GM21360 (cell line): ENCODE results near the gene RPL35.

ENCODE experiments used
- ATAC-seq: cut with Tn5 transposase; IDR thresholded peaks from one replicate; pipeline ENCODE4 v1.9.1; 2021; ENCODE audit warnings: mild to moderate bottlenecking, moderate library complexity; ENCODE audit not compliant: unreplicated experiment

The RPL35 gene

DNA sequence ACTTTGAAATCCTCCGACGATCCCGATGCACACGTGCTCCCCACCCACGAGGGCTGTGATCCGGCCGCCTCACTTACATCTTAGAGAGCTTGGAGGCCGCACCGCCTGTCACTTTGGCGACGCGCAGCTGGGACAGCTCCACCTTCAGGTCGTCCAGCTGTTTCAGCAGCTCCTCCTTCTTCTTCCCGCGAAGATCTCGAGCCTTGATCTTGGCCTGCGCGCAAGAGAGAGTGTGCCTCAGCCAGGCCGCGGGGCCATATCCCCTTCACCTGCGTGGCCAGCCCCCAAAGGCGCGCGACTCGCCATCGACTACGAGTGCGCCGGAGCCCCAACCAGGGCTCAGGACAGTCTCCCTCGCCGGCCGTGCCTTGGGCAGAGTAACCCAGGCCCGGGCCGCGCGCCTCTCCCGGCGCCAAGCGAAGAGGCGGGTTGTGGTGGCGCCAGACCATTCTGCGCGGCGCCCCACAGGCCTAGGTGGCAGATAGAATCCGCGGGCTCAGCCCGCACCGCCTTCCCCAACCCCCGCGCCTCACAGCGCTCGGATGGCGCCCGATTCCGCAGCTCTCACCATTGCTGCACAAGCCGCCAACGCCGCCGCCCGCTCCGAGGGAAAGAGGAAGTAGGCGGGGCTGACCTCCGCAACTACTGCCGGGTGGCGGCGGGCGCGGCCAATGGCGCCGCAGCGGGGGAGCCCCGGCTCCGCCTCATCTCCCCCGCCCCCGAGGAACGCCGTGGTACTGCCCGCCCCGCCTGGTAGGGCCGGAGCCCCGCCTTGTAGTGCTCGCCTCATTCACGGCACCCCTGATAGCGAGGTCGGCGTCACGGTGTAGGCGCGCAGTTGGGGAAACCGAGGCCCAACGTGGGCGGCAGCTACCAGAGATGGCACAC, at the start of gene RPL35, which contains the start of gene ARPC5L:
Gene RPL35 (minus strand): TSS at position 616 of the 888 bp plus-strand sequence. CDS start 45 bp downstream, at position 571.
Gene ARPC5L (plus strand): TSS at position 789 of the 888 bp plus-strand sequence. CDS start 7,161 bp downstream, outside the sequence.
- ATAC-seq, result peak; percentile 82

DNA sequence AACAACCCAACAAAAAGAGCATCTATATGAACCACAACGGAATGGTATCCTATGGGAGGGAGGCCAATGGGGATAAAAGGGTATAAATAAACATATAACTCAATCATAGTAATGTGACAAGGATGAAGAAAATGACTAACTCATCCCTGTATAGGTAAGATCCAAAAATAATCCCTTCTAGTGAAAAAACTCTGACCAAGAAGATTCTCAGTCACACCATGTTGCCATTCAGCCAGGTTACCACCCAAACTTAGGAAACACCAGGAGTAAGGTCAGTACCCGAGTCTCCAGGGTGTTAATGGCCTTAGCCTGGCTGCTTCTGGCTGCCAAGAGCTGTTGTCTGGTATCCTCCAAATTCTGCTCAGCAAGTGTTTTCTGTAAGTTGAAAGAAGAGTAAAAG, 46.3 kb upstream of the RPL35 start:
- no peak for ATAC-seq

DNA sequence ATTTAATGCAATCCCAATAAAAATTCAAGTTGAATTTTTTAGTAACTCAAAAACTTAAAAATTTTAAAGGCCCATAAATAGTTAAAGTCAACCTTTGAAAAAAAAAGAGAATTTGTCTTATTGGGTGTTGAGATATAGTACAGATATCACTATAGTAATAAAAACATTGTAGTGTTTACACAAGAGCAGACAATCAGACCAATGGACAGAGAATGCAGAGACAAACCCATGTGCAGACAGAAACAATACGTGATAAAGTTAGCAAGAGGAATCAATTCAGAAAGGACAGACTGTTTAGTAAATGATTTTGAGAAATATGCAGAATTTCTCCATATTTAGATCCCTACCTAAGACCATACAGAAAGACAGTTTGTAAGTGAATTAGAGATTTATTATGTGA, 45.2 kb upstream of the RPL35 start:
- ATAC-seq, result no peak

DNA sequence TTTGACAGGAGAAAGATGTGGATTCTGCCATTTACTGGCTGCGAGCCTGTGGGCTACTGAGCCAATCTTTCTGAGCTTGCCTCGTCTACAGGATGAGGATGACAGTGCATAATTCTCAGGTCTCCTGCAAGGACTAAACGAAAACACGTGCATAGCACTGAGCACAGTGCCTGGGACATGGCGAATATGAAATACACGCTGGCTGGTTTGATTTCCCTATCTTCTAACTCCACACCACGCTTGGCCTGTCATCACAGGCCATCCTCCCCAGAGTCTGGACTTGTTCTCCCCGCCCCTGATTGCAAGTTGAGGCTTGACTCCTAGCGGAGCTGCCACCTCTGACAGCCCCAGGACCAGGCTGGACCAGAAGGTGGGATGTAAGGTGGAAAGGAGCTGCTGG, 38.1 kb upstream of the RPL35 start:
- ATAC-seq, result no peak

DNA sequence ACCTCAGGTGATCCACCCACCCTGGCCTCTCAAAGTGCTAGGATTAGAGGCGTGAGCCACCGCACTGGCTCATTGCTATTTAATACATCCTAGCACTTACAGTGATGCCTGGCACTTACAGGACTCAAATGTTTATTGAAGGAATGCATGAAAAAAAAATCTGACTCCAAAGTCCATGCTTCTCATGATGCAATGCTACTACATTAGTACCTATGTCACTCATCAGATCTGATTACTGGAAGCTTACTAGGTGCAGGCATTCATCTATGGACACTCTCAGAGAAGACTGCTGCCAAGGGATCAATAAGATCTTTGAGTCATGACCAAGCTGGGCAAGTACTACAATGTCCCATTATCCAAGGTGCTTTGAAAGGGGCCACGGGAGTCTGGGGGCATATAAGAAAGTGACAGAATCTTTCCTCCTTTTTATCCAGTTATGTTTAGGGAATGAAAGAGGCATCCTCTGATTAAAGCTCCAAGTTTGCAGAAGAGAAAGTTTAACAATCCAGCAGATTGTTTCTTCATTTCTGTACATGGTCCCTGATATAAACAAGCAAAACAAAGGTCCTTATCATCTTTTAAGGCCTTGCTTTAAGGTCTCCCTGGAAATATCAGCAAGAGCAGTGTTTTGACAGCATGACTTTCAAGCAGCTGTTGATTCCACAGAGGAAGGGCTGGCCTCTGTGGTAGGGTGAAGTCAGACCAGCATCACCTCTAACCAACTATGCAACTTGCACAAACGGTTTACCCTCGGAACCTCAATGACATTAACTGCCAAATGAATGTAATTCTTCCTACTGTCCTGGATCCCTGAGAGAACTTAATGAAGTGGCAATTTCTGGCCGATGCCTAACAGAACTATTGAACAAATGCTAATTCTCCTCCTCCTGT, 36.1 kb upstream of the RPL35 start:
- ATAC-seq, result no peak

DNA sequence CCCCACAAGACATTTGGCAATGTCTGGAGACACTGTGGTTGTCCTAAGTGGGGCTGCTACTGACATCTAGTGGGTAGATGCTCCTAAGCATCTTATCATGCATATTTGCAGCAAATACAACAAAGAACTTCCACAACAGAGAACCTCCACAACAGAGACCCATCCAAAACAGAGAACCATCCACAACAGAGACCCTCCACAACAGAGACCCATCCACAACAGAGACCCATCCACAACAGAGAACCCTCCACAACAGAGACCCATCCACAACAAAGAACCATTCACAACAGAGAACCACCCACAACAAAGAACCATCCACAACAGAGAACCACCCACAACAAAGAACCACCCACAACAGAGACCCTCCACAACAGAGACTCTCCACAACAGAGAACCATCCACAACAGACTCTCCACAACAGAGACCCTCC, 33.0 kb upstream of the RPL35 start:
- no peak for ATAC-seq

DNA sequence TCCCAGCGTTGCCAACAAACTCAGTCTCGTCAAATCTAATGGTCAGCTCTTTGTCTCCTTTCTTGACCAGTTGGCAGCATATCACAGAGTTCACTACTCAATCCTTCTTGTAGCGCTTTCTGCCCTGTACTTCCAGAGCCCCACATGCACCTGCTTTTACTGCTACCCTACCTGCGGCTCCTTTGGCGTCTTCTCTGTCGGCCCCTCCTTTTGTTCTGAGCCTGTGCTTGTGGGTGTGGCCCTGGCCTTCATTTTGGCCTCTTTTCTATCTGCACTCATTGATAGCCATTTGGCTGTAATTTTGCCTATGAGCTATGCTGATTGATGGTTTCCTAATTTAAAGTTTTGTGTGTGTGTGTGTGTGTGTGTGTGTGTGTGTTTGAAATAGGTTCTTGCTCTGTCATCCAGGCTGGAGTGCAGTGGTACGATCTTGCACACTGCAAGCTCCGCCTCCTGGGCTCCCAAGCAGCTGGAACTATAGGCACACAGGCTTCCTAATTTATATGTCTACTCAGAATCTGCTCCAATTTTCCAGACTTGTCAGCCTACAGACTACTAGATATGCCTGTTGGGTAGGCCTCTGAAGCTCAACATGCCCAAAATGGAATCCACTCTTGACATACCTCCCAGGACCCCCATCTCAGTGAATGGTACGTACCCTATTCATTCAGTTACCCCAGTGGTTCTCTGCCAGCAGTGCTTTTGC, 32.4 kb upstream of the RPL35 start:
- no peak for ATAC-seq

DNA sequence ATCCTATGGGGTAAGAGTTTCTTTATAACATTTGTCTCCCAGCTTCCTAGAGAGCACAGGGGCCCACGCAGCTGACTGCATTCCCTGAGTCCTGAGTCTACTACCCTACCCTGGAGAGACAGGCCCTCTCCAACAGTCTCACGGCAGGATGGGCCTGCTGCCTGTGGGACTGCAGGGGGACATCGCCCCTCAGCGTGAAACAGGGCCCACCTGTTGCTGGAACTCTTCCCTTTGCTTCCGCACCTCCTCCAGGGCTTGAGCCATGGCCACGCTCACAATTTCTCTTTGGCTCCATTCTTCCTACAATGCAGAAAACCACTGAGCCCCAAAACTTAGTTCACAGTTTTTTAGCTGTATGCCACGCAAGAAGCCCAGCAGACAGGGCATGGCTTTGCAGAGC, 28.4 kb upstream of the RPL35 start:
- no peak for ATAC-seq

DNA sequence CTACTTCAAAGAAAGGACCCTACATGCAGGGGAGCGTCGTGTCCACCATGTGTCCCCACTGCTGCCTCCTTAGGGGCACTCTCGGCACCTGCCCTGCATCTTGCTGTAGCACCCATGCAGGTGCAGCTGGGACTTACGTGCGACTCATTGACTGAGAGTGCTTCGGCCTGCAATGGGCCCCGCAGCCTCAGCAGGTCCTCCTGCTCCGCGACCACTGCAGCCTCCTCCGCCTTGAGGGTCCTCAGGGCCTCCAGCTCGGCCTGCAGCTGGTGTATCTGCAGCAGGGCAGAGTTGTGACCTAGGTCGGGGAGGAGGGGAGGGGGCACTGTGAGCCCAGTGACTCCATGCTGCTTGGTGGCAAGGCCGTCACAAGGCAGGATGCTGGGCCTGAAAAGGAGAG, 27.2 kb upstream of the RPL35 start:
- ATAC-seq, result no peak

DNA sequence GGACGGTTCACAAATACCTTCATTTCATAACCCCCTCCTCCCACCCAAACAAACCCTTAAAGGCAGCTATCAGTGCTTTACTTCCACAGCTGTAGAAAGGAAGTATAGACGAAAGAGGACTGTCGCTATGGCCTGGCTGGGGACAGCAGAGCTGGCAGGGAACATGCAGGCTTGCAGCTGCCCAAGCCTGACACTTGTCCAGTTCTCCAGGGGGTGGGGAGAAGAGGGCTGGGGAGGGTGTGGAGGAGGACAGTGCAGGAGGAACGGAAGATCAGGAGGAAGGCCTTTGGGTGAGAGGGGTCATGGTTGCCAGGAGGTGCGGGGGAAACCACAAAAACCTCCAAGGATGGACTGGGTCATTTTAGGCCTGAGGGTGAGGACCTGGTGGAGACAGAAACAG, 26.1 kb upstream of the RPL35 start:
- no peak for ATAC-seq

DNA sequence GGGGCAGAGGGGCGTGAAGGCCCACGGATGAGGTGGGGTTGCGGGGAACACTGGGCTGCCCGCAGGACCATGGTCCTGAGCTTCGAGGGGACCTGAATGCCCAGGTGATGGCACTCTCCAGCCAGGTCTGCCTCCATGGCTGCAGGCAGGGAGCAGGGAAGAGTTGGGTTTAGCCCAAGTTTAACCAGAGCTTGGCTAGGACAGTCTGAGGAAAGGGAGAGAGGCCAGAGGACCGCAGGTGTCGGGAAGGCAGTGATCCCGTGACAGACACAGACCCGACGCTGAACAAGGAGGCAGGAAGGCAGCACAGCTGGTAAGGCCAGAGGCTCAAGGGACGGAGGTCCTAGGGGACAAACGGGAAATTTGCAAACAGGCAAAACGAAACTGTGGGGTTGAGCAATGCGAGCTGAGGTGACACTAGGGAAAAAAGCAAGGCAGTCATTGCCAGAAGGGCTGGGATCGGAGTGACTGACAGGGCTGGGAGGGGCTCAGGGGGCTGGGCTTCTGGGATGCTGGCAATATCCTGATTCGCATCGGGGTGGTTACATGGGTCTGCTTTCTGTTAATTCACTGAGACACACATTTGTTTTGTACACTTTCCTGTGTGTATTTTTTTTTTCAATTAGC, 25.2 kb upstream of the RPL35 start:
- ATAC-seq, result no peak

DNA sequence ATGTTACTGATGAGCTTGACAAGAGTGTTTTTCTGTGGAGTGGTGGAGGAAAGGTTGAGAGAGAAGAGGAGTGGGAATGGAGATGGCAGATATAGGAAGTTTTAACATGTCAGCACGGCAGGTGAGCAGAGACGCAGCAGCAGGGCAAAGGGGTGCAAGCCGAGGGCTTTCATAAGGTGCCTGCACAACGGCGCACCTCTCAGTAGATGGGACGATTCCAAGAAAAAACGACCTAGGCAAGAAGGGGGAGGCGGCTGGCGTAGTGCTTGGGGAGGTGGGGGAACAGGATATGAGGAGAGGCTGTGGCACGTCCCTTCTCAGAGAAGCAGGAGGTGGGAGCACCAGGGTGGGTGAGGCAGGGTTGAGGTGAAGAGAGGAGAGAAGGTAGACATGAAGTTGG, 24.7 kb upstream of the RPL35 start:
- no peak for ATAC-seq

DNA sequence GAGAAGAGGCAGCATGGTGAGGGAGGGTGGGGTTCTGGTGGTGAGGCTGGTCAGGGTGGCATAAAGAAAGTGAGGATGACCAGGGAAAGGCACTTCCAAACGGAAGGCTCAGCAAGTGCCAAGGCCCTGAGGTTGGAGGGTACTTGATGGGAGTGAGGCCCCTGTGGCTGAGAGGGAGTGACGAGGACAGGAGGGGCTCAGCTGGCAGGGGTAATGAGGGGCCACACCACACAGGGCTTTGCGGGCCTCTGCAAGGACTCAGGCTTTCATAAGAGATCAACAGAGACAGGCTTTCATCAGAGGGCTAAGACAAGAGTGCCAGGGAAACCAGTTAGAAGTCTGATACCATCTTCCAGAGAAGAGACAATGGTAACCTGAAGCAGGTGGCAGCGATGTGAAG, 23.8 kb upstream of the RPL35 start:
- no peak for ATAC-seq

DNA sequence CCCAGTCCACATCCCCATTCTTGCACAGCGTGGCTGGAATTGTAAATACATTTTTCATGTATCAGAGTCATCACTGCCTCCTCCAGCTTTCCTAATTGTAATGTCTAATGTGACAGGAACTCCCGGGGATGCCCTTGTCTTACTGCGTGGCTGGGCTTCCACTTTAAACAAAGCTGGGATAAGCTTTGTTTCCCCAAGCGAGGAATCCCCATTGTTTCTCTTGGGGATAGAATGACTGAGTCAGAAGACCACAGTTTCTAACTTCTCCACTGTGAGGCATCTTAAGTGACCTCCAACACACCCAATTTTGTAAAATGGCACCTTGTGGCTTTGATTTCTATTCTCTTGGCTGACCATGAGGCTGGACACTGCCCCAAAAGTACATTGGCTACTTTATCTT, 22.6 kb upstream of the RPL35 start:
- ATAC-seq, result no peak

DNA sequence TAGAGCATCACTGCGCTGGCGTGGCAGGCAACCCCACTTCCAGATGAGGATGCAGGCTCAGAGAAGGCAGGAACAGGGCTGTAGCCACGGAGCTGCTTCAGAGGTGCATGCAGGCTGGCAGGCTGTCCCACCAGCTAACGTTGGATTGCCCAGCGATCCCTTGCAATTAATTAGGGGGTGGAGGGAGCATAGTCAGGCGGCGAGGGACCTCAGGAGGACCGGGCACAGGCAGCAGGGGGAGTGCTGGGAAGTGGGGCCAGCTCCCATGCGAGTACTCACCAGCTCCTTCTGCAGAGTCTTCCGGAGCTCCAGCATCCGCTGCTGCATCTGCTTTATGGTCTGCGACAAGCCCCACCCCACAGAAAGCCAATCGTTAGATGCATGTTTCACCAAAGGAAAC, 20.5 kb upstream of the RPL35 start:
- no peak for ATAC-seq

DNA sequence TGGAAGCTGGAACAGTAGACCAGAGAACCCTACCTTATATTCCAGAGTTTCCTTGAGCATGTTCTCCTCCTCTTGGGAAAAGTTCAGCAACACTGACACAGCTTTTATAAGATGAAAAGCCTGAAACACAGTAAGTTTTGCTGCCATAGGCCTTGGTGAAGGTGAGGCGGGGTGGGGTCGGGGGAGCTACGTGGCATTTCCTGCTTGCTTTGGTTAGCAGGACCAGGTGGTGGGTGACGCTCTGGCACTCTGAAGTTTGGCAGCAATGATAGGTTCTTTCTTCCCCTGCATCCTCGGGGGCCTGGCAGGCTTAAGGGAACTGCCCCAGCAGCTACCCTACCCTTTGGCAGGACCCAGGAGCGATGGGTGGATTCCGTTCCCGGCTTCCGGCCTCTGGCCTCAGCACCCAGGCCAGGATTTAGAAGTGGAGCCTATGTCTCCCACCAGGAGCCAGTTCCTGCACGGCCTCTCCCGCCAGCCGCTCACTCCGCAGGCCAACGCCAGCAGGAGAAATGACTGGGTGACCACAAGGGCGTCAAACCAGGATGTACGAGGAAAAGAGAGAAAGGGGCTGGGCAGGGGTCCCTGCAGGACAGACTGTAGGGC, 19.5 kb upstream of the RPL35 start:
- no peak for ATAC-seq

DNA sequence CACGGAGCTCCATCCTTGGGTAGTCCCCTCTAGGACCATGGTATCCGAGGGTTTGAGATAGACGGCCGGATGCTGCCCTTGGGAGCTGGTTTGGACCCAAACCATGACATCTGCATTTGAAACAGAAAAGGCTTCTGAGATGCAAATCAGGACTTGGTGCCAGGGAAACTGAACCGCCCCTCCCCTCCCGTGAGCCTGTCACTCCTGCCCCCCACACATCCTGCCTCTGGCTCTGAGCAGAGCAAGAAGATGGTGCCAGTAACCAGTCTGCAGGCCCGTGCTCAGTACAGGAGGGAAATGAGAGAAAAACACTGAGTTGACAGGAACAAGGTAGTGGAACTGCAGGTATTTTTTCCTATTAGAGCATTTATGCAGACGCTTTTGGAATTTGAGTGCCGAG, 18.7 kb upstream of the RPL35 start:
- ATAC-seq, result no peak

DNA sequence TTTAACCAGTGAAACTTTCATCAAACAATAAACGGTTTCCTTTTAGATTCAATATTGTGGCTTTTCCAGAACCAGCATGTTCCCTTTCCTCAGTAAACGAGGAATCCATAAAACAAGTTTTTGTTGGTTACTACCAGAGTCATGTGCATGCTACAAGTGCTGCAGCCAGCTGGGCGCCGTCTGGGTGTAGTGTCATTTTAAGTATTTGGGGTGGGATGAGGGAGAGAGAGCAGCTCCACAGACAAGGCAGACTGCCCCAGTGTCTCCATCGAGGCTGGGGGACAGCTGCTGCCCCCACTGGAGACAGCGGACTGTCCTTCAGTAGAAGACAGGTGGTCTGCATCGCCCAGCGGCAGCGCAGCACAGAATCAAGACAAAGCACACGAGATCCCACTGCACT, 17.5 kb upstream of the RPL35 start:
- ATAC-seq, result no peak

DNA sequence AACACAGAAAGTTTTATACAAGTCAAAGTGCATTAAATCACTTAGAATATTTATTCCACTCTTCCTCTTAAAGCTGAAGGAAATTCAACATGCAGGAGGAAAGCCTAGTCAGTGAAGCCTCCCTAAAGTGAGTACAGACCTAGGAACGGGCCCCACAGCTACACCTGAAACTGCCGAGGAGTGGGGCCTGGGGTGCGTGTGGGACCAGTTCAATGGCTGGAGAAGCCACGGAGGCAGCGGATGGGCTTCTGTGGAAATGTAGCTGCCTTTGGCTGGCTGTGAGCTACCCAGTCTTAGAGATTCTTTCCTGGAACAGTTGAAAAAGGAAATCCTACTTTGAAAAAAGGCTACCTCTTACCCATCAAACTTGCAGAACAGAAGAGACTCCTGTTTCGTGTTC, 16.8 kb upstream of the RPL35 start:
- no peak for ATAC-seq

DNA sequence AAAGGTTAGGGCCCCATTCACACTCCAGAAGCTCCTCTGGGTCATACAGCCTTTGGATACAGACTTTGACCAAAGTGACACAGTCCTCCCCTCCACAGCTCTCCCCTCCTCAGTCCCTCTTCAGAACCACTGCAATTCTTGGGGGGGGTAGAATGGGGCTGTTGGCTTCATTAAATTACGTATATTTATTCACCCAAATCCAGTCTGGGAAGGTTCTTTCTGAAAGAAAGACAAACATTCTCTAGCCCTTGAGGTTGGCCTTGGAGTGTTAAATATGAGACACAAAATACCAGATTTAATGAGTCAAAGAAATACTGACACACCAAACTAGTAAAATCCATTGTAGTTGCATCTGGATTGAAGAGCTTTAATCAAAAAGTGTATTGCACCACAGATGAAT, 16.3 kb upstream of the RPL35 start:
- no peak for ATAC-seq
